ENCODE results near the gene SMURF1.

The SMURF1 gene

DNA sequence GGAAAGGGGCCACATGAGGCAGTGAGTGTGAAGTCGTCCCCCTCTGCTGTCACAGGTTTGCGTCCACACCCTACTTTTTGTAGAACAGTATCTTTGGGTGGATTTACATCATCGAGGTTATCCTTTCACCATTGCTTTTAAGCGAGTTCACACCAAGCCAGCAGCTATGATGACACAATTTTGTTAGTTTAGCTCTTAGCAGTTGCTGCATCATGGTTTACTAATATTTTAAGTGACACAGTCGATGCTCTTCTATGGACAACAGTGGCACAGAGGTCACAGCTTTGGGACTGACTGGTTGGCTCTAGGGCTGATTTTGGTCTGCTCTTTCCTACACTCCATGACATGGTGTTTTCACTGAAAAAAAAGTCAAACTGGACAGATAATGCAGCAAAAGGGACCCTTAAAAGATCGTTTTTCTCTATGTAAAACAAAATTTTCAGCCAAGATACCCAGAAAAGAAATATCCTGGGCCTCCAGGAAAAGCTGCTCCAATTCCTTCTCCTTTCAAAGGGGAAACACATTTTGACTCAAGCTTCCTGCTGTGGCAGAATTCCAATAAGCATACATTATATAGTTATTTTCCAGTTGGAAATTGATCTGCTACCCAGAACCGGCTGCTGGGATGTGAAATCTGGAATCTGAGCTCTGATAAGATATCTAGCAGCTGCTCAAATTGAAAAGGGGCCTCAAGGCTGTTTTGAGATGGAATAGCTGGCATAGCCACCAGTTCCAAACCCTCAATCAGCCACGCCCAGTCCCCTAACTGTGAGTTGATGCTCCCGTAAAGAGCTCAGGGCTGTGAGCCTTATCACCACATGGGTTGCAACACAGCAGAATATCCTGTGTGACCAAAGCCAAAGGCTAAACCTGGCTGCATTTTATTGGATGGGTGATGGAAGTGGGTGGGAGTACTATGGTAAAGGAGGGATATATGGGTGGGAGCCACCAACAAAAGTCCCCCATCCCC, 114.2 kb downstream of the SMURF1 start:
- no peak for DNase-seq (ENCODE audit: low read depth)

DNA sequence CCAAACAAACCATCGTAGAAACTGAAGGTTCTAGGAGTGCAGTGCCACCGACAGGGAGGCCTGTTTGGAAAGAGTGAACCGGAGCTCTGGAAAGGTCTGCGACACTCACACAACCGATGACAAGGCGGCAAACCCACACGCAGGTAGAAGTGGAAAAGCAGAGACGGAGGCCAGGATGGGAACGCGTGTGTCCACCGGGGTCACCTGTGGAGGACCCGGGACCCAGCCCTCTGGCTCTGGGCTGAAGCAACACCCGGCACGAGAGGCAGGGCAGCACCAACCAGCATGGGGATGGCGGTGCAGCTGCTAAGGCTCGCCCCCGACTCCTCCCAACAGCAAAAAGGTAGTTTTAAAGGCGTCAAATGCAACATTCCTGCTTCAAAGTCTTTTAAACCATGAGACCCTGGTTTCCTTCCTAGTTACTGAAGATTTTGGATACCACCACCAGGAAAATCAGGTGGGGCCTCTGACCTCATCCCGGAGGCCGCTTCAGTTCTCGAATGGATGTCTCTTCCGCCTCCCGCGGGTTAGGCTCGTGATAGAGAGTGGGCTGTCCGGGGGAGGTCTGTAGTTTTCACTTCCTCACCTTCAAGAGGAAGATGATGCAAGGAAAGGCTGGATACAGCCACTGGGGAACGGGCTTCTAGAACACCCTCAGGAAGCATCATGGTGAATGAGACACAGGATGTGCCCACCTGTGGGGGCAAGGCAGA, 115.5 kb downstream of the SMURF1 start:
- DNase-seq (ENCODE audit: low read depth): no peak

DNA sequence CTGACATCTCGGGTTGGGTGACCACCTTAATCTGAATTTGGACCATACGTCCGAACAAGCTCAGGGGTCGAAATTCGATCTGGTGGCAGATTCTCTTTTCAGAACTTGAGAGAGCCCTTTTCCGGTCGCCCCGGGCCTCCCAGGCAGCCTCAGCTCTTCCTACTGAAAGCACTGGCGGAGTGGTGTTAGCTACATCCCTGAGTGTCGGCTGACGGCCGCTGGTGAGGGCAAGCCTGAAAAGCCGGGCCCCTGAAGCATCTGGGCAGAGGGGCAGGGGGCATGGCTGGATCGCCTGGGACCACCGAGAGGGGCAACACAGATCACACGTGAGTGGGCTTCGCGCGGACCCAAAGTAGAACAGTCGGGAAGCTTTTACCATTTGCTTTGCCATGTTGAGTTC, 116.1 kb downstream of the SMURF1 start:
- DNase-seq (ENCODE audit: low read depth): no peak

DNA sequence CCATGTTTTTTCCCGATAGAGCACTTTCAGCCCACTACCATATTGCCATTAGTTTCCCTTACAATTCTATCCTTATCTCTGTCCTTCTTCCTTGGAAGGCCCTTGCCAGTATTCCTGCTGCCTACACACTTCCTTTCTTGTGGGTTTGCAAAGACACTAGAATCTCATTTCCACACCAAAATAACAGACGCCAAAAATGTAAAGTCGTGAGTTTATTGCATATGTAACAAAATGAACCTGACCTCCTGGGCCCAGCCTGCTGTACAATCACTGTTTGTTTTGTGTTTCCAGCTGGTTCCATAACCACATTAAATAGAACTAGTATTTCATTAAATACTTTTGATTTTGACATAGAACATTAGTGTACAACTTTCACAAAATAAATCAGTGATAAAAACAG, 116.7 kb downstream of the SMURF1 start:
- DNase-seq (ENCODE audit: low read depth): no peak

DNA sequence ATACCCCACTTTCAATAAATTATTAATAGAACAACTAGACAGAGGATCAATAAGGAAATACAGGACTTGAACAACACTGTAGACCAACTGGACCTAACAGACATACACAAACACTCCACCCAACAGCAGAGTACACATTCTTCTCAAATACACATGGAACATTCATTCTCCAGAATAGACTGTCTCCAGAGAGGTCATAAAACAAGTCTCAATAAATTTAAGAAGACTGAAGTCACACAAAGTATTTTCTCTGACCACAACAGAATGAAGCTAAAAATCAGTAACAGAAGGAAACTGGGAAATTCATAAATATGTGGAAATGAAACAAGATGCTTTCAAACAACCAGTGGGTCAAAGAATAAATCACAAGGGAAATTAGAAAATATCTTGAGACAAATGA, 119.8 kb downstream of the SMURF1 start:
- no peak for DNase-seq (ENCODE audit: low read depth)

DNA sequence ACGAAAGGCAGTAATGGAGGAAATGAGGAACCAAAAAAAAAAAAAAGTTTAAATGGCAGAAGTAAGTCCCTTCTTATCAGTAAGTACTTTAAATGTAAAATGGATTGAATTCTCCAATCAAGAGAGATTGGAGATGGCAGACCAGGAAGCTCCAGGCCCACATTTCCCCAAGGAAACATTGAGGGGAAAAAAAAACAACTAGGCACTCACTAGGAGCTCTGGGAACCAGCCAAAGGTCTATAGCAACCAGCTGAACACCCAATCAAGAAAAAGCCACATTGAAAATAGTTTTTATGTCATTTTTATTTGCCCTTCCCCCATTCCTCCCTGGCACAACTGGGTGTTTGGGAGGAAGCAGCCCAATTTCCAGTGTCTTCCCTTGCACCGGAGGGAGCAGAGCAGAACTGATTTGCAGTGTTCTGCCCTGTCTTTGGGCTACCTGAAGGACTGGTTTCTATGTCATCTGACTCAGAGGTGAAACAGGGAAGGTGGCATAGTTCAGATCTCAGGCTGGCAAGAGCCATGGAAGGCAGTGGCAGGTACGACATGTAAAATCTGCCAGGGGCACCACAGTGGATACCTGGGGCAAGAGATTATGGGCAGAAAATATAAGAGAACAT, 121.9 kb downstream of the SMURF1 start:
- DNase-seq (ENCODE audit: low read depth): no peak

DNA sequence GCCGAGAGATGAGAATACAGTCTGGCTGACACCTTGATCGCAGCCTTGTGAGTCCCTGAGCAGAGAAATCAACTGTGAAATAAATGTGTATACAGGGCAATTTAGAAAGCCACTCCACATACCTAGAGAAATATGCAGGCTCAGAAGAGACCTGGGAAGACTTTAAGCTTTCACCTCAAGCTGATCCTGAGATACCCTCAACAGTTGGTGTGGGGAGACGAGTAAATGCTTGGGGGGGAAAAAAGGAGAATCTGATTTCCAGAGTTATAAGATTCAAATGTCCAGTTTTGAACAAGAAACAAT, 123.5 kb downstream of the SMURF1 start:
- no peak for DNase-seq (ENCODE audit: low read depth)

DNA sequence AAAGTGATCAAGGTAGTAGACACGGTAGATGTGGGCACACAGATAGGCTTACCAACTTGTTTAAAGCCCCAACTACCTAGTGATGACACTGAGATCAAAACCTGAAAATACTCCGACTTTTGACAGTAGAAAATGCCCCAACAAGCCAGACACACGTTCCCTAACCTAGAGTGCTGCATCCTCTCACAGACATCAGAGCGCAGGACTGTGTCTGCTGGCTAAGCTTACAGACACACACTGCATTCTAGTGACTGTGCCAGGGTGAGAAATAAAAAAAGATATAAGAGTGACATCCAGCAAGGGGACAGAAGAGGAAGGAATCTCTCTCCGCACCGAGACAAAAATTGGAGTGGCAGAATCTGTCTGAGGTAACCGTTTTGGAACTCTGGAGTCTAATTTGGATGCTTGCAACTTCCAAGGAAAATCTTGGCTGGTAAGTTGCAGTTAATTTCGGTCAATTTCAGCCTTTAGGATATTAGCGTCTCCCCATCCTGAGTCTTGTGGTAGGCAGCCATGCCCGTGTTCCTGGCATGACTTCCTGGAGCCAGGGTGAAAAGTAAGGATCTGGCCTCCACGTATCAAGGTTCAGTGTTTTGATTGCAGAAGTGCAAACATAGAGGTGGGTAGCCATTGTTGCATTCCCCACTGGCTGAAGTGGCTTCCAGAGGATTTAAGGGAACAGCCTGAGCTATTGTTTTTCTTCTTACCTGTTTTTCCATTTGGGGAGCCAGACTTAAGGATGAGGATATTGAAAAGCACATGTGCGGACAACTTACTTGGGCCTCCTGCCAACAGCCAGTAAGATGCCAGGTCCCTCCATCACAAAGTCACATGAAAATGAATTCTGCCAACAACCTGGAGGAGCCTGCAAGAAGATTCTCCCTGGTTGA, 124.1 kb downstream of the SMURF1 start:
- DNase-seq (ENCODE audit: low read depth): no peak

DNA sequence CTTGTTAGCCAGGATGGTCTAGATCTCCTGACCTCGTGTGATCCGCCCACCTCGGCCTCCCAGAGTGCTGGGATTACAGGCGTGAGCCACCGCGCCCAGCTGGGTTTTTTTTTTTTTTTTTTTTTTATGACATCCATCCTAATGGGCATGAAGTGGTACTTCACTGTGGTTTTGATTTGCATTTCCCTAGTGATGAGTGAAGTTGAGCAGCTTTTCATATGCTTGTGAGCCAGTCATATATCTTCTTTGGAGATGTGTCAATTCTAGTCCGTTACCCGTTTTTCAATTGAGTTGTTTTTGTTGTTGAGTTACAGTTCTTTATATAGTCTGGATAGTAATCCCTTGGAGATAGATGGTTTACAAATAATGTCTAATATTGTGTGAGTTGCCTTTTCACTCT, 127.7 kb downstream of the SMURF1 start:
- DNase-seq (ENCODE audit: low read depth): no peak

DNA sequence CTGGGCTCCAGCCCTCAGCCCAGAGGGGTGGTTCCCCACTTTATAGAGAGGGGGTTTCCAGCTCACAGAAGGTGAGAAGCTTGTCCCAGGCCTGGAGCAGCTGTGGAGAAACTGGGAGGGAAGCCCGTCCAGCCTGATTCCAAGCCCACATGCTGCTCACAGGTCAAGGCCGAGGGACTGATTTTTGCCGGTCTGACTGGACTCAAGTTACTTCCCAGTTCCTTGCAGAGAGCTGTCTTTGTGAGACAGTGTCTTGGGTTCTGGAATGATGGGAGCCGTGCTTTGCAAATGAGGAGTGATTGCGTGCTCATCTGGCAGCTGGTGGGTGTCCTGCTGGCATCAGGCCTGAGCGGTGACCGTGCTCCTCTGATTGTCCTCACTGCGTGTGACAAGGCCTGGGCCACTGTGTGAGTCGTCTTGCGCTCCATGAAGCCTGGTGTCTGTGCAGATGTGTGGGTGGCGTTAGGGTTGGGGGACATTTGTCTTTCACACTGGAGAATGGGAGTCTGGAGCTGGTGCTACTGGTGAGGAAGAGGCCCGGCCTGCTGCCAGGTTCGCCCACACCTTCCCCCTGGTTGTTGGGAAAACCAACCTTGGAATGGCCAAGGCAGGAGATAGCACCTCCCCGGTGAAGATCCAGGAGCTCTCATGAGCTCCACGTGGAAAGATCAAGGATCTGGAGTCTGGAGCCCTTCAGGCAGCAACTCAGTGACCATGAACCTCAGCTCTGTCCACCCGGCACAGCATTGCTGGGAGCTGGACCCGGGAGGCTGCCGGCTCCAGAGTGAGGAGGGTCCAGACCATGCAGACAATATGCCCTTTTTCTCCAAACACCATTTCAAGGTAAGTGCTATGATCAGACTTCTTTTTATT, 129.6 kb downstream of the SMURF1 start:
- DNase-seq (ENCODE audit: low read depth): no peak

DNA sequence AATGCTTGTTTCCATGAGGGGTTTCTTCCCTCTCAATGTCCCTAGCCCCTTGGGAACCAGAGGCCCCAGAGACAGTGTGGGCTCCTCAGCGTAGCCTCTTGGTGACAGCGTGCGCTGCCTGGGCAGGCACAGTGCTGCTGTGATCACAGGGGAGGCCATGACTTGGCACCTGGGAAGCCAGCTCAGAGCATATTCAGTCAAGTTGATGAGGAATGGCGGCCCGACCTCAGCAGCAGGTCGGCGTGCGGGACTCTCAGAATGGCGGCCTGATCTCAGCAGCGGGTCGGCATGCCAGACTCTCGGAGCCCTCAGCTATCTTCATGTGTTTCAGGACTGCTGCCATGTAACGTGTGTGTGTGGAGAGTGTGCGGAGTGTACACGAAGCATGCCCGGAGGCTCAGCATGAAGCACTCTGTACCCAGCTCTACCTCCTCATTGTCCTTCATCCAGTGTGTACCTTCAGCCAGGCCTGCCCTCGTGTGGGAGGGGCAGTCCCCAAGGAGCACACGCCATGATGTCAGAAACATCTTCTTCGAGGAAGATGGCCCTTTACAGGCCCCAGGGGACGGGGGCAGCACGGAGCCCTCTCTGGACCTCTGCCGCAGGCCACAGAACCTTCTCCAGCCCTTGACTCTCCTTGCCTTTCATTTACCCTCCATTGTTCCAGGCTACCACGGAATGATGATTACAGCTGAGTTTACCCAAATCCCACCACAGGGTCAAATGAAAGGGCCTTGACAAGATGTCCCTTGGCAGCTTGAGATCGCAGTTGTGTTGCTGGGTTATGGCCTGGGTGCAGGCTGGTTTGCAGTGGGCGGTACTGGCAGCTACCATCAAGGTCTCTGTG, 130.4 kb downstream of the SMURF1 start:
- DNase-seq (ENCODE audit: low read depth): no peak

DNA sequence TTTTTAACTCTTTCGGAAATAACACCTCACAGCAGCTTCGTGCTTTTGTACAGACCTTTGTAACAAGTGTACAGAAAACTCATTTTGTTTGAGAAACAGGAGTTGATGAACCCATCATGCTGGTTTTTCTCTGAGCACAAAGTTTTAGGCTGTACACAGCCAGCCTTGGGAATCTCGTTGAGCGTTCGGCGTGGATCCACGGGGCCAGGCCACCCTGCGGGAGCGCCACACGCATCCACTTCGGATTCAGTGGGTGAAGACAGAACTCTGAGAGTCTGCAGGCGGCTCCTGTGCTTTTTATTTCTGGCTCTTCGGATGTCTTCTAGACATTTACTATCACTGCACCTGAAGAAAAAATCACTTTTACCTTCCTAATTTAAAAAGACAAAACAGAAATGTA, 131.2 kb downstream of the SMURF1 start:
- DNase-seq (ENCODE audit: low read depth): no peak

DNA sequence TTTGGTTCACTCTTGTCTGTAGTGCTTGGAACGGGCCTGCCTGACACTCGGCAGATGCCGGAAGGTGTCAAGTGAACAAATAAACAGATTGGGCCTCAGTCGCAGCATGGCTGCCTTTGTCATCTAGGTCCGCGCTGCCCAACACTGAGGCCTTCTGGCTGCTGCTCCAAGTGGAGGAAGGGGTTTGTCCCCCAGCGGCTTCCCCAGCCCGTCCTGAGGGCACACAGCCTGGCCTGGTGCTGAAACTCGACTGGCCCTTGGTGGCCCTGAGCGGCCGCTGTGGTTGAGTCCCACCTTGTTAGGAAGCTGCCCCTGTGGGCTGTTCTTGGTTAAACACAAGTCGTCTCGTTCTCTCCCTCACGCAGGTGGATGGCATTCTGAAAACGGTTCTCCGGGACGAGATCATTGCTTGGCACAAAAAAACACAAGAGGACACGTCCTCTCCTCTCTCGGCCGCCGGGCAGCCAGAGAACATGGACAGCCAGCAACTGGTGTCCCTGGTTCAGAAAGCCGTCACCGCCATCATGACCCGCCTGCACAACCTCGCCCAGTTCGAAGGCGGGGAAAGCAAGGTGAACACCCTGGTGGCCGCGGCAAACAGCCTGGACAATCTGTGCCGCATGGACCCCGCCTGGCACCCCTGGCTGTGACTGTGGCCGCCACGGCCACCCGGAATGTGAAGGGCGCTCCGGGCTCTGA, 132.1 kb downstream of the SMURF1 start:
- no peak for DNase-seq (ENCODE audit: low read depth)

DNA sequence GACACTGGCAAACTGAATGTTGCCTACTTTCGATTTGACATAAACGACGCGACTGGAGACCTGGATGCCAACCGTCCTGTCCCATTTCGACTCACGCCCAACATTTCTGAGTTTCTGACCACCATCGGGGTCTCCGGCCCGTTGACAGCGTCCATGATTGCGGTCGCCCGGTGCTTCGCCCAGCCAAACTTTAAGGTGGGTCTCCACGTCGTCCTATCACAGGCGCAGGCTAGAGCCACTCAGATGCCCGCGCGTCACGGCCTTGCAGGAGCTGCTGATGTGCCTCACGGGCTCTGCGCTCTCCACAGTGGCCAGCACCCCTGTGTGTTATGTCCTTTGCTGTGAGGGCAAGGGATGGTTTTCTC, 132.6 kb downstream of the SMURF1 start:
- DNase-seq (ENCODE audit: low read depth): no peak

DNA sequence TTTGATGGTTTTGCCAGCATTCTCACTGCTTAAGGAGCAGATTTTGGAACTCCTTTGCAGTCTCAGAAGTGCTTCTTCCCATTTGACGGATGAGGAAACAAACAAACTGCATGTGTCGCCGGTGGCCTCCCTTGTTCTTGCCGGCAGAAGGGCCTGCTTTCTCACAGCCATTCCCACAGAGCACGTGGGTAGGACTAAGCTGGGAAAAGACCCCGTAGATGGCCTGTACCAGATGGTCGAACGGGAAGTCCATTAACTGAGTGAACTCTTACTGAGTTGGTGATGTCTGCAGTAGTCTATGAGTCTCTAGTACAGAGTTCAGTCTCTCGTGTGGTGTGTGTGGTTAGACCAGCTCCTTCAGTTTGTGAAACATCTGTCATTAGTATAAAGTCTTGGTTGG, 133.6 kb downstream of the SMURF1 start:
- no peak for DNase-seq (ENCODE audit: low read depth)

DNA sequence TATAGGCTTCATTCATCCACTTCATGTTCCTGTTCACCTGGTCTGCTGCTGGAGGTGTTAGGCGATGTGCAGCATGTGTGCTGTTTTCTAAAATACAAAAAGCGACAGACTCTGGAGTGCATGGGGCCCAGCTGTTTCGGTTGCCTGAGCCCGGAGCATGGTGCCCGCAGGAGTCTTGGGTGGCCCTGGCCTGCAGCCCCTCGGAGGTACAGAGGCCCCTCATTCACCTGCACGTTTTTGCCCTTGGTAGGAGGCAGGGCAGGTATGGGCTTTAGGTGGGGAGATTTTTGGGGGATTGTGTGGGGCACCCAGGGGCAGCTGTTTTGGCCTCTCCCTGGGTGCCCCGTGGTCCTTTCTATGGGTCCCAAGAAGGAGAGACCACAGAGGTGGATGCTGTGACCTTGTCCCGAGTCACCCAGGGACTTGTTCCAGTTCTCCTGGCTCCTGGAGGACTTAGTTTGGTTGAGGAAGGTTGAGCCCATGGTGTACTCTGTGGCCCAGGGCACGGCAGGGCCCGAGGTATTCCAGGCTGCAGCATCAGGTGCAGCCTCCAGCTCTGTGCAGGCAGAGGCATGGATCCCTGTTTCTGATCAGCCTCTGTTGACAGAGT, 134.9 kb downstream of the SMURF1 start:
- no peak for DNase-seq (ENCODE audit: low read depth)

DNA sequence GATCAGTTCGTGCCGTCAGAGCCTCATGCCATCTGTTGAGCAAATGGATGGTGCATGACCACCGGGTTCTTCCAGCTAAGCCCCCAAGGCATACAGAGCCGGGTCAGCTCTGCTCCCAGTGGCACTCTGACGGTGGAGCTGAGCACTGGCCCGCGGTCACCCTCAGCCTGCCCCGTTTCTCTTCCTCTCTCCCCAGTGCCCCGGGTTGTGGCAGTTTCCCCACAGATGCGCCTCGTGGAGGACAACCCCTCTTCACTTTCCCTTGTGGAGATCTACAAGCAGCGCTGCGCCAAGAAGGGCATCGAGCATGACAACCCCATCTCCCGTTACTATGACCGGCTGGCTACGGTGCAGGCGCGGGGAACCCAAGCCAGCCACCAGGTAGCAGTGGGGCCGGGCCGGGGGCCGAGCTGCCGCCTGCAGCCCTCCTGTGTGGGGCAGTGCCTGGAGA, 135.7 kb downstream of the SMURF1 start:
- DNase-seq (ENCODE audit: low read depth): no peak

DNA sequence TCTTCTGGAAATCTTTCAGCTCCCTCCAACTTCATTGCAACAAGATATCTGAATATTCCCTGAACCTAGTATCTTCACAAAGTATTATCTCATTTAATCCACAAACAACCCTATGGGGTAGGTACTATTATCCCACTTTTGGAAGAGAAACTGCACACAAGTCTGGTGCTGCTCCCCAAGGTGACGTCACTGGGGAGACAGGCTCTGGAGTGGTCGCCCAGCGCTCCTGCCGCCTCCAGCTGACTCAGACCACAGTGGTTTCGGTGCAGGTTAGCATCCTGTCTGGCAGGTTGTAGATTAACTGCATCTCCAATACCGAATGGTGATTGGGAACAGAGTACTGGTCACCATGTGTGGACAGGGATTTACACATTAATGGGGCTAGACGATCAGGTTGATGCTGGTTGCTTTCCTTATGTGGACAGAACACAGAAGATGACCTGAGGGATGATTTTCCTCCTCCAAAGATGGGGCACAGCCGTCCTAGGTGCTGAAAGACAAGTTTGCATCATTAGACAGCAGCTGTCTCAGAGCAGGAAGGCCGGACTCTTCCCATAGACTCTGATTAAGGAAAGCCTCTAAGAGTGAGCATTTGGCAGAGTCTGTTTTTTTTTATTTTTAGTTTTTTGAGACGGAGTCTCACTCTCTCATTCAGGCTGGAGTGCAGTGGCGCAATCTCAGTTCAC, 137.0 kb downstream of the SMURF1 start:
- no peak for DNase-seq (ENCODE audit: low read depth)

DNA sequence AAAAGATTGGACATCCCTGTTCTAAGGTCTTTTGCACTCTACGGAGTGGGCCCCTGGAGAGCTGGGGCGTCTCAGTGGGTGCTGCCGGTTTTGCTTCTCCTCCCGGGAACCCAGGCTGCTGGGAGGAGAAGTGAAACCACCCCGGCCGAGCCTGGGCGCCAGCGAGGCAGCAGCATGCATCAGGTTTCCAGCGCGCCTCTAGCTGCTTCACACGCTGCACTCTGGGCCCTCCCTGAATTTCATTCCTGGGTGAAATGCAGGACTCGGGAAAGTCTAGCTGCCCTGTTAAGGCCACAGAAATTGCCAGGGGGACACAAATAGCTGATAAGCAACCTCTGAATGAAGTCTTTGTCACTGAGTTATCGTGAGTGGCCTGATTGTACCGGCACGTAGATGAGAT, 138.1 kb downstream of the SMURF1 start:
- no peak for DNase-seq (ENCODE audit: low read depth)
